SK-N-SH (cell line): ENCODE measurements around the gene LGALS14. TPM values are rescaled to one million over a fixed set of nuclear protein-coding genes. Genes with fewer than 3 reads are reported as not detected.
"Not testable (repeated sequence)": the region's sequence is repeated elsewhere in the genome, so short reads cannot be mapped to it uniquely, and the experiment has no call there.

ENCODE experiments used
- CTCF ChIA-PET: fragments of 300-600, 350-600 bp; formaldehyde crosslinking; extraction: SDS; loops from one replicate; lab custom pipeline; 2021; lab: Yijun Ruan, JAX
- POLR2A ChIA-PET: fragments of 350-600 bp; sonication (Branson Sonifier 250); formaldehyde crosslinking; extraction: SDS; loops from one replicate; lab custom pipeline; 2020; ENCODE audit warnings: antibody characterized with exemption, inconsistent platforms; lab: Yijun Ruan, JAX
- DNase-seq: peaks from one replicate; pipeline ENCODE4 v3.0.0; 2012
- H2AFZ ChIP-seq: fragments of 200-600 bp; sonication (generic); 2 replicates; pipeline ENCODE4 v1.8.1; 2016; ENCODE audit warnings: antibody characterized with exemption, mild to moderate bottlenecking, low read depth
- H3F3A ChIP-seq: fragments of 200-600 bp; sonication (generic); replicated peaks from 2 replicates; pipeline ENCODE3; 2016; ENCODE audit warnings: antibody characterized with exemption, mild to moderate bottlenecking; ENCODE audit not compliant: insufficient read depth
- H3K27ac ChIP-seq, 2 experiments: fragments of 200-500 bp in 1 of 2; fragments of 200-600 bp in 1 of 2; sonication (Bioruptor generic) in 1 of 2; sonication (generic), shearing (Covaris generic) in 1 of 2; 2 replicates each; pipeline versions ENCODE4 v1.5.1 to v1.6.1; 2014 to 2016; ENCODE audit warnings: low read depth in 2 of 2, inconsistent platforms in 1 of 2, low read length in 1 of 2, mild to moderate bottlenecking in 1 of 2, mixed read lengths in 1 of 2
- H3K27me3 ChIP-seq: fragments of 200-600 bp; sonication (generic), shearing (Covaris generic); 2 replicates; pipeline ENCODE4 v1.6.1; 2016; ENCODE audit warnings: mixed run types; ENCODE audit not compliant: insufficient read depth
- H3K36me3 ChIP-seq, 2 experiments: fragments of 200-500 bp in 1 of 2; fragments of 200-600 bp in 1 of 2; sonication (Bioruptor generic) in 1 of 2; sonication (generic) in 1 of 2; replicated peaks in 1 of 2; 2 replicates each; pipeline versions ENCODE3 to v1.5.1; 2014 to 2016; ENCODE audit warnings: low read length in 1 of 2, mild to moderate bottlenecking in 1 of 2; ENCODE audit not compliant: insufficient read depth in 2 of 2, control insufficient read depth in 1 of 2
- H3K4me1 ChIP-seq, 2 experiments: fragments of 200-500 bp in 1 of 2; fragments of 200-600 bp in 1 of 2; sonication (Bioruptor generic) in 1 of 2; sonication (generic), shearing (Covaris generic) in 1 of 2; 2 replicates each; pipeline versions ENCODE4 v1.5.1 to v1.6.1; 2014 to 2016; ENCODE audit warnings: low read depth in 1 of 2, low read length in 1 of 2, mixed run types in 1 of 2; ENCODE audit not compliant: insufficient read depth in 2 of 2, control insufficient read depth in 1 of 2
- H3K4me2 ChIP-seq: fragments of 200-600 bp; sonication (generic), shearing (Covaris generic); 2 replicates; pipeline ENCODE4 v1.6.1; 2017; ENCODE audit warnings: mixed run types
- H3K4me3 ChIP-seq, 2 experiments: fragments of 200-500 bp in 1 of 2; fragments of 200-600 bp in 1 of 2; sonication (Bioruptor generic) in 1 of 2; sonication (generic), shearing (Covaris generic) in 1 of 2; 2 replicates each; pipeline versions ENCODE4 v1.5.1 to v1.8.1; 2014 to 2016; ENCODE audit warnings: low read depth in 2 of 2, inconsistent platforms in 1 of 2, low read length in 1 of 2, mild to moderate bottlenecking in 1 of 2, mixed read lengths in 1 of 2, moderate library complexity in 1 of 2
- H3K79me2 ChIP-seq: fragments of 200-600 bp; sonication (generic); 2 replicates; pipeline ENCODE4 v1.8.1; 2017; ENCODE audit warnings: mild to moderate bottlenecking; ENCODE audit not compliant: insufficient read depth
- H3K9ac ChIP-seq: fragments of 200-600 bp; sonication (generic); 2 replicates; pipeline ENCODE4 v1.6.1; 2017; ENCODE audit warnings: mixed run types
- H3K9me2 ChIP-seq: fragments of 200-600 bp; sonication (generic); 2 replicates; pipeline ENCODE4 v1.6.1; 2017; ENCODE audit warnings: mixed run types
- H3K9me3 ChIP-seq: fragments of 200-600 bp; sonication (generic); 2 replicates; pipeline ENCODE4 v1.6.1; 2017; ENCODE audit warnings: mixed run types, mild to moderate bottlenecking, moderate library complexity
- H4K20me1 ChIP-seq: fragments of 200-600 bp; sonication (generic); 2 replicates; pipeline ENCODE4 v1.6.1; 2017; ENCODE audit warnings: mild to moderate bottlenecking, mixed run types; ENCODE audit not compliant: insufficient read depth
- CHD2 ChIP-seq: fragments of 150-350 bp; IDR thresholded peaks from 2 replicates; pipeline ENCODE4 v1.6.1; 2018; ENCODE audit warnings: low read length; ENCODE audit not compliant: partially characterized antibody
- CTCF ChIP-seq: fragments of 200-600 bp; sonication (generic); IDR thresholded peaks from 2 replicates; pipeline ENCODE4 v1.6.1; 2017; ENCODE audit warnings: antibody characterized with exemption, mild to moderate bottlenecking, moderate library complexity
- FOXJ3 ChIP-seq: sonication (generic); formaldehyde crosslinking; IDR thresholded peaks from 2 replicates; pipeline ENCODE4 v1.5.1; 2020; ENCODE audit warnings: mild to moderate bottlenecking, missing genetic modification reagents
- GABPA ChIP-seq: IDR thresholded peaks from 2 replicates; pipeline ENCODE4 v1.4.0; 2012; ENCODE audit warnings: low read depth, mild to moderate bottlenecking
- GATA2 ChIP-seq: sonication (generic); formaldehyde crosslinking; IDR thresholded peaks from 2 replicates; pipeline ENCODE4 v1.5.0; 2020; ENCODE audit warnings: mild to moderate bottlenecking, missing genetic modification reagents
- MAX ChIP-seq: IDR thresholded peaks from 2 replicates; pipeline ENCODE4 v1.4.0; 2012; ENCODE audit warnings: low read depth
- NRF1 ChIP-seq: IDR thresholded peaks from 2 replicates; pipeline ENCODE4 v1.6.1; 2012; ENCODE audit warnings: low read depth, mild to moderate bottlenecking, low read length
- PBX3 ChIP-seq: IDR thresholded peaks from 2 replicates; pipeline ENCODE4; 2012
- RAD21 ChIP-seq: IDR thresholded peaks from 2 replicates; pipeline ENCODE4 v1.6.1; 2012; ENCODE audit warnings: mild to moderate bottlenecking, low read length
- SIN3A ChIP-seq: IDR thresholded peaks from 2 replicates; pipeline ENCODE4 v1.6.1; 2012; ENCODE audit warnings: low read depth, mild to moderate bottlenecking, low read length, moderate library complexity, borderline replicate concordance
- TAF1 ChIP-seq: IDR thresholded peaks from 2 replicates; pipeline ENCODE4 v1.6.1; 2012; ENCODE audit warnings: low read depth, mild to moderate bottlenecking, low read length, moderate library complexity, borderline replicate concordance
- TEAD4 ChIP-seq: IDR thresholded peaks from 2 replicates; pipeline ENCODE4 v1.4.0; 2012; ENCODE audit warnings: mild to moderate bottlenecking, borderline replicate concordance; ENCODE audit not compliant: insufficient read depth
- YY1 ChIP-seq: IDR thresholded peaks from 2 replicates; pipeline ENCODE4 v1.4.0; 2012; ENCODE audit warnings: low read depth, mild to moderate bottlenecking
- WGBS: methylation state at CpG from one replicate; pipeline ENCODE4 v1.1.6; 2017; ENCODE audit warnings: low lambda C conversion rate; 5-methylcytosine and 5-hydroxymethylcytosine counted together
- polyA plus RNA-seq, 3 experiments: library from polyadenylated mRNA; depleted of rRNA; stranded (reverse); fragments of >200 nt; gene quantifications; 2 replicates each; pipeline ENCODE4 v1.2.3, GENCODE V29; 2012

The LGALS14 gene
- polyA plus RNA-seq, 1 of the 3 experiments (the other 2 are of a cell fraction): not detected

GRCh38 chr19:39661565-39661964 lies 42.7 kb upstream of the LGALS14 start (continued):
- no peak for TF ChIP-seq TAF1
- TF ChIP-seq, all 33 proteins: peak for 0

- H3K9ac ChIP-seq, DNase-seq, H2AFZ ChIP-seq, H3K4me3 ChIP-seq, H4K20me1 ChIP-seq, H3K9me3 ChIP-seq, H3K27ac ChIP-seq, H3K79me2 ChIP-seq, H3K36me3 ChIP-seq, H3K4me1 ChIP-seq, H3K27me3 ChIP-seq, POLR2A ChIA-PET, H3F3A ChIP-seq, H3K4me2 ChIP-seq, H3K9me2 ChIP-seq: not testable (repeated sequence)
- CTCF ChIA-PET: interaction anchor here (6.1 kb wide), 1 partner anchor 119 kb away, joined by 51 read pairs; no protein-coding TSS in a partner anchor
- whole genome bisulfite sequencing: 13% methylated on average over 3 of the region's 3 CpGs
These were observed 34.4 kb upstream of the LGALS14 start for GRCh38 chr19:39669860-39670259.

GRCh38 chr19:39670998-39671397 lies 33.3 kb upstream of the LGALS14 start:
- POLR2A ChIA-PET: no interaction called here
- 22% methylated on average over 4 of the region's 4 CpGs for WGBS
- H3K4me2 ChIP-seq: no peak overlapping the region

GRCh38 chr19:39671739-39672363 lies 32.4 kb upstream of the LGALS14 start:
- Histone ChIP-seq H3K9me3 (no peaks in the 10 kb centered on the region), H3K4me3 (no peak overlapping the region), H3K9ac (no peak overlapping the region), H3K27me3 (peaks cover 7% of the 10 kb centered on the region; the same call in 1 of the 2 replicates), H3K9me2 (no peaks in the 10 kb centered on the region), H4K20me1 (no peaks in the 10 kb centered on the region), H3K27ac (no peak overlapping the region), H3K4me1 (no peaks in the 10 kb centered on the region), H2AFZ (no peak overlapping the region), H3K4me2 (no peak overlapping the region), H3K79me2 (no peaks in the 10 kb centered on the region), H3F3A (no peaks in the 10 kb centered on the region), H3K36me3 (no peaks in the 10 kb centered on the region)
- CTCF ChIA-PET: interaction anchor here (0.6 to 6.1 kb wide), 21 partner anchors 11 to 238 kb away, joined by 3 to 51 read pairs (median 3); partner anchors contain the start of gene LGALS14
- under 1% methylated on average over 9 of the region's 9 CpGs for whole genome bisulfite sequencing
- peak; percentile 34 for DNase-seq
- POLR2A ChIA-PET: no interaction called here
- TF ChIP-seq YY1 (no peak), FOXJ3 (CRISPR knock-in tag) (no peak), CTCF (peak; percentile 61), NRF1 (no peak), GABPA (no peak), SIN3A (no peak), PBX3 (no peak), CHD2 (no peak), RAD21 (peak; percentile 84), MAX (no peak), TAF1 (no peak), TEAD4 (no peak)

More at GRCh38 chr19:39670998-39671397, 33.3 kb upstream of the LGALS14 start:
- no peaks in the 10 kb centered on the region for H3K36me3 ChIP-seq
- H3F3A ChIP-seq: no peaks in the 10 kb centered on the region
- no peaks in the 10 kb centered on the region for H4K20me1 ChIP-seq
- H3K4me1 ChIP-seq: no peaks in the 10 kb centered on the region
- no peaks in the 10 kb centered on the region for H3K9me3 ChIP-seq
- H3K9me2 ChIP-seq: no peaks in the 10 kb centered on the region
- no peaks in the 10 kb centered on the region for H3K79me2 ChIP-seq
- TF ChIP-seq PBX3 (no peak), GATA2 (CRISPR knock-in tag) (no peak)
- TF ChIP-seq, all 33 proteins: peak for 0
- Histone ChIP-seq H3K27ac (no peak overlapping the region), H3K4me3 (no peak overlapping the region), H2AFZ (no peak overlapping the region), H3K9ac (no peak overlapping the region), H3K27me3 (peaks cover 7% of the 10 kb centered on the region; the same call in 1 of the 2 replicates)
- CTCF ChIA-PET: interaction anchor here (0.6 to 6.1 kb wide), 11 partner anchors 13 to 175 kb away, joined by 3 to 51 read pairs (median 4); partner anchors contain the start of gene LGALS14
- no peak for DNase-seq
